T-cell (primary cell): Measurements from ENCODE around the gene LMTK3. TPM values are rescaled to one million over a fixed set of nuclear protein-coding genes. Genes with fewer than 3 reads are reported as not detected.

Source experiments
- ATAC-seq, 4 experiments: fragments of 200-7000 bp in 3 of 4; fragments of 150-1000 bp in 1 of 4; cut with Tn5 transposase; replicated peaks in 1 of 4; 1 replicate in 3 of 4; 2 replicates in 1 of 4; pipeline ENCODE4 v1.10.0; 2021; ENCODE audit warnings: moderate library complexity in 3 of 4, mild to moderate bottlenecking in 2 of 4, moderate number of reproducible peaks in 1 of 4
- CTCF ChIA-PET, 2 donors: fragments of 300-600 bp; sonication (Branson Sonifier 250); formaldehyde crosslinking; loops; one replicate each; lab custom pipeline; 2022; ENCODE audit warnings: antibody characterized with exemption in 2 of 2; lab: Charles Lee
- POLR2A ChIA-PET, 2 donors: fragments of 300-600 bp; sonication (Branson Sonifier 250); formaldehyde crosslinking; loops; one replicate each; lab custom pipeline; 2022; ENCODE audit warnings: antibody characterized with exemption in 2 of 2; lab: Charles Lee
- DNase-seq, 35 experiments: peaks; one replicate each; pipeline versions ENCODE4 v3.0.0 to v3.0.0-alpha.2; 2013 to 2023
- H3K27ac ChIP-seq: one replicate; pipeline ENCODE4 v1.5.1; 2013; ENCODE audit warnings: low read length
- H3K27me3 ChIP-seq, 2 experiments: replicated peaks in 1 of 2; 1 replicate in 1 of 2; 2 replicates in 1 of 2; pipeline versions ENCODE4 v1.6.1 to v1.7.0; 2013; ENCODE audit warnings: low read length in 1 of 2, mixed read lengths in 1 of 2; ENCODE audit not compliant: control insufficient read depth in 2 of 2, insufficient read depth in 2 of 2; ENCODE audit errors: extremely low read depth in 1 of 2
- H3K36me3 ChIP-seq, 2 donors: 1 replicate in 1 of 2; 2 replicates in 1 of 2; pipeline versions ENCODE4 v1.6.1 to v1.7.0; 2013; ENCODE audit warnings: low read length in 1 of 2; ENCODE audit not compliant: control insufficient read depth in 2 of 2, insufficient read depth in 1 of 2; ENCODE audit errors: extremely low read depth in 1 of 2
- H3K4me1 ChIP-seq, 2 experiments: 1 replicate in 1 of 2; 2 replicates in 1 of 2; pipeline versions ENCODE4 v1.6.1 to v1.7.0; 2013; ENCODE audit warnings: low read length in 2 of 2, mixed read lengths in 1 of 2; ENCODE audit not compliant: insufficient read depth in 2 of 2, control insufficient read depth in 1 of 2; ENCODE audit errors: extremely low read depth in 1 of 2
- H3K4me3 ChIP-seq, 2 donors: 1 replicate in 1 of 2; 2 replicates in 1 of 2; pipeline versions ENCODE4 v1.5.1 to v1.7.0; 2013; ENCODE audit warnings: mild to moderate bottlenecking in 2 of 2, low read length in 1 of 2, moderate library complexity in 1 of 2; ENCODE audit not compliant: control insufficient read depth in 1 of 2; ENCODE audit errors: extremely low read depth in 1 of 2
- H3K9me3 ChIP-seq: 2 replicates; pipeline ENCODE4 v1.7.0; 2013
- H3K27ac Mint-ChIP-seq, 2 donors: one replicate each; pipeline ENCODE4 v1.8.0; 2020 to 2021; ENCODE audit warnings: mild to moderate bottlenecking in 2 of 2, mixed read lengths in 2 of 2
- H3K27me3 Mint-ChIP-seq, 2 donors: one replicate each; pipeline ENCODE4 v1.8.0; 2021 to 2022; ENCODE audit warnings: mixed read lengths in 2 of 2
- H3K36me3 Mint-ChIP-seq: one replicate; pipeline ENCODE4 v1.8.0; 2021; ENCODE audit warnings: mixed read lengths
- H3K4me1 Mint-ChIP-seq, 3 donors: one replicate each; pipeline ENCODE4 v1.8.0; 2020 to 2022; ENCODE audit warnings: mixed read lengths in 3 of 3, mild to moderate bottlenecking in 1 of 3
- H3K4me3 Mint-ChIP-seq, 3 donors: one replicate each; pipeline ENCODE4 v1.8.0; 2020 to 2022; ENCODE audit warnings: mild to moderate bottlenecking in 3 of 3, mixed read lengths in 3 of 3, moderate library complexity in 3 of 3
- H3K9me3 Mint-ChIP-seq, 3 donors: one replicate each; pipeline ENCODE4 v1.8.0; 2020 to 2022; ENCODE audit warnings: mixed read lengths in 3 of 3
- WGBS: methylation state at CpG from one replicate; pipeline ENCODE4 v1.1.5; 2013; ENCODE audit warnings: missing lambda C conversion rate; ENCODE audit not compliant: insufficient coverage; 5-methylcytosine and 5-hydroxymethylcytosine counted together
- total RNA-seq, 35 experiments: library from RNA in 6 of 35; stranded (reverse) in 6 of 35; fragments of 120-200 nt in 1 of 35; gene quantifications; one replicate each; pipeline versions ENCODE4 v1.2.1 to v1.2.4 and lab custom pipeline; 2013 to 2026

LMTK3 gene
- total RNA-seq, 5 donors from 2014 or later (not counting 1 experiment from before 2014, with no cell fraction given), result 17.5 to 28.2 (median 23.5) TPM

DNA sequence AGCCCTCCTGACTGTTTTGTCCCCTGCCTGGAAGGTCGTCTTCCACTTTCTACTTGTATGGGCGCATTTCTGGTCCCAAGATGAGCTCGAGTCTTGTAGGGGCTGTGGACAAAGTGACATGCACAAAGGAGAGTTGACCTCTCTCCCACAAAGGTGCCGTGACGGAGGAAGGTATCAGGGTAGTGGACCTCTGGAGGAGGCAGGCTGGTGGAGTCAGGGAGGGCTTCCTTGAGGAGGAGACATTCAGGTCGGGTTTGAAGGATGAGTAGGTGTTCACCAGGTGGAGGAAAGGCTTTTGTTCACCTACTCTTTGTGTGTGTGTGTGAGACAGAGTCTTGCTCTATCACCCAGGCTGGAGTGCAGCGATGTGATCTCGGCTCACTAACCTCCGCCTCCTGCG lies 40.8 kb downstream of the LMTK3 start:
- Histone ChIP-seq H3K4me1 (peaks cover 0 to 30% of the 10 kb centered on the region in 2 experiments), H3K27ac (no peak overlapping the region), H3K9me3 (no peaks in the 10 kb centered on the region), H3K4me3 (no peak overlapping the region), H3K36me3 (peaks cover 17 to 51% of the 10 kb centered on the region in 2 donors), H3K27me3 (peaks cover 0 to 3% of the 10 kb centered on the region in 2 experiments)
- peaks cover 17% of the 10 kb centered on the region for H3K36me3 Mint-ChIP-seq
- ChIA-PET POLR2A (interaction anchor here in 1 of 2 donors (0.6 kb wide), 1 partner anchor 51 kb away, joined by 3 read pairs; no protein-coding TSS in a partner anchor), CTCF (no interaction called here)
- peaks cover 22 to 32% (median 24%) of the 10 kb centered on the region in 3 donors for H3K4me1 Mint-ChIP-seq
- DNase-seq (no peak), ATAC-seq (no peak)
- H3K27ac Mint-ChIP-seq, result peak overlapping the region; percentile 57 to 69
- WGBS, result 100% methylated on average over 2 of the region's 10 CpGs
- no peaks in the 10 kb centered on the region for H3K27me3 Mint-ChIP-seq
- H3K9me3 Mint-ChIP-seq, result no peaks in the 10 kb centered on the region
- H3K4me3 Mint-ChIP-seq, result peak overlapping the region; percentile 80 to 91 (median 87)

DNA sequence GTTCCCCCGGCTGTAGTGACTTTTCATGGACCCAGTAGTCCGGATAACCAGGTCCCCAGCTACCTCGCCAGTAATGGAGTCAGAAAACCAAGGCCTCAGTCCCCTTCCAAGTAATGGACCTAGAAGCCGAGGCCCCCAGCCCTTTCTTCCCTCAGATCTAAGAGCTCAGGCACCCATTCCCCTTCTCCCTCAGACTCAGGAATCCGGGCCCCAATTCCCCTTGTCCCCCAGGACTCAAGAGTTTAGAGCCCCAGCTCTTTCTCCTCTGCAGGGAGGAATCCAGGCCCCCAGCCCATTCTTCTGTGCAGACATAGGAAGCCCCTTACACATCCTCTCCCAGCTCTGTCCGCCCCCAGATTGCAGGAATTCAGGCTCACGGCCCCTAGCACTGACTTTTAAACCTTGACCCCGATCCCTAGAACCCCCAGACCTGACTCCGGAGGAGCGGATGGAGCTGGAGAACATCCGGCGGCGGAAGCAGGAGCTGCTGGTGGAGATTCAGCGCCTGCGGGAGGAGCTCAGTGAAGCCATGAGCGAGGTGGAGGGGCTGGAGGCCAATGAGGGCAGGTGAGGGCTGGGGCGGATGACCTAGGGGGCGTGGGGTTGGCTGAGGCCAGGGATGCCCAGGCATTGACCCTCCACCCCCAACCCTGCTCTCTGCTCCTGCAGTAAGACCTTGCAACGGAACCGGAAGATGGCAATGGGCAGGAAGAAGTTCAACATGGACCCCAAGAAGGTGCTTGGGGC lies 41.5 kb downstream of the LMTK3 start:
- H3K27me3 Mint-ChIP-seq, result no peaks in the 10 kb centered on the region
- WGBS, result 65% methylated on average over 14 of the region's 20 CpGs
- no peak for DNase-seq
- peak overlapping the region; percentile 68 to 96 for H3K4me3 ChIP-seq
- no peak for ATAC-seq
- H3K4me1 ChIP-seq, result peaks cover 0 to 27% of the 10 kb centered on the region in 2 experiments
- peak overlapping the region; percentile 80 to 91 (median 87) for H3K4me3 Mint-ChIP-seq
- H3K27ac ChIP-seq, result peak overlapping the region; percentile 61
- peaks cover 22 to 32% (median 24%) of the 10 kb centered on the region in 3 donors for H3K4me1 Mint-ChIP-seq
- H3K27me3 ChIP-seq, result peaks cover 0 to 3% of the 10 kb centered on the region in 2 experiments
- peak overlapping the region; percentile 69 for H3K27ac Mint-ChIP-seq
- H3K9me3 ChIP-seq, result no peaks in the 10 kb centered on the region
- no peaks in the 10 kb centered on the region for H3K9me3 Mint-ChIP-seq
- H3K36me3 ChIP-seq, result peaks cover 17 to 44% of the 10 kb centered on the region in 2 donors
- POLR2A ChIA-PET, result interaction anchor here (0.6 kb wide), 2 partner anchors 51 to 273 kb away, joined by 3 to 6 read pairs; no protein-coding TSS in a partner anchor
- H3K36me3 Mint-ChIP-seq, result peaks cover 10% of the 10 kb centered on the region
- CTCF ChIA-PET, result interaction anchor here in 1 of 2 donors (0.6 kb wide), 1 partner anchor 142 kb away, joined by 4 read pairs; no protein-coding TSS in a partner anchor

DNA sequence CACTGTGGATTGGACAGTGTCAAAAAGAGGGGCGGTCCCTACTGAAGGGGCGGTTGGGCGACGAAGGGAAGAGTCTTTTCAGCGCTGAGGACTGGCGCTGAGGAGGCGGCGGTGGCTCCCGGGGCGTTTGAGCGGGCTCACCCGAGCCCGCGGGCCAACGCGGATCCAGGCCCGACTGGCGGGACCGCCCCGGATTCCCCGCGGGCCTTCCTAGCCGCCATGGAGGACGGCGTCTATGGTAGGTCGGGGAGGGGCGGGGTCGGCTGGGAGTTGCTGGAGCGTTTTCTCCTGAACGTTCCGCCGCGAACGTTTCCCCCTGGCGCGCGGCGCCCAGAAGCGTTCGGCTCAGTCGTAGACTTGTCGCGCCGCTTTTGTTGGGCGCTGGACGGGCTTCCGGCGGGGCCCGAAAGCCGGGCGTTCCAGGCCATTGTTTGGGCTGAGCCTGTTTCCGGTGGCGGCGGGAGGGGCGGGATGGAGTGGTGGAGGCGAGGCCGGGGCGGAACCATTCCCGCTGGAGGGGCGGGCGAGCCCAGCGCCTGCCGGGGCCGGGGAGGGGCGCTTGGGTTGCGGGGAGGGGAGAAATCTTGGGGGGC lies 42.2 kb downstream of the LMTK3 start, which contains the start of gene CYTH2:
Gene CYTH2 (plus strand): TSS at position 81 of the 593 bp plus-strand sequence. CDS start 139 bp downstream, at position 220.
- ATAC-seq (peak; percentile 11 to 42 (median 32)), DNase-seq (peak in 20 of 35 experiments; percentile 32 to 73 (median 54))
- CTCF ChIA-PET, result interaction anchor here in 1 of 2 donors (0.6 kb wide), 1 partner anchor 143 kb away, joined by 4 read pairs; no protein-coding TSS in a partner anchor
- Mint-ChIP-seq H3K27ac (peak within 1 kb of the TSS; percentile 92 to 93), H3K36me3 (peaks cover 9% of the 10 kb centered on the region), H3K9me3 (no peaks in the 10 kb centered on the region), H3K4me1 (peaks cover 22 to 31% (median 23%) of the 10 kb centered on the region in 3 donors), H3K27me3 (no peaks in the 10 kb centered on the region), H3K4me3 (peak within 1 kb of the TSS; percentile 80 to 91 (median 87))
- POLR2A ChIA-PET, result no interaction called here
- Histone ChIP-seq H3K27me3 (peaks cover 0 to 3% of the 10 kb centered on the region in 2 experiments), H3K4me3 (peak within 1 kb of the TSS; percentile 68 to 96), H3K36me3 (peaks cover 11 to 37% of the 10 kb centered on the region in 2 donors), H3K9me3 (no peaks in the 10 kb centered on the region), H3K4me1 (peaks cover 0 to 27% of the 10 kb centered on the region in 2 experiments), H3K27ac (peak within 1 kb of the TSS; percentile 61)
- 0% methylated on average over 54 of the region's 66 CpGs for WGBS

DNA sequence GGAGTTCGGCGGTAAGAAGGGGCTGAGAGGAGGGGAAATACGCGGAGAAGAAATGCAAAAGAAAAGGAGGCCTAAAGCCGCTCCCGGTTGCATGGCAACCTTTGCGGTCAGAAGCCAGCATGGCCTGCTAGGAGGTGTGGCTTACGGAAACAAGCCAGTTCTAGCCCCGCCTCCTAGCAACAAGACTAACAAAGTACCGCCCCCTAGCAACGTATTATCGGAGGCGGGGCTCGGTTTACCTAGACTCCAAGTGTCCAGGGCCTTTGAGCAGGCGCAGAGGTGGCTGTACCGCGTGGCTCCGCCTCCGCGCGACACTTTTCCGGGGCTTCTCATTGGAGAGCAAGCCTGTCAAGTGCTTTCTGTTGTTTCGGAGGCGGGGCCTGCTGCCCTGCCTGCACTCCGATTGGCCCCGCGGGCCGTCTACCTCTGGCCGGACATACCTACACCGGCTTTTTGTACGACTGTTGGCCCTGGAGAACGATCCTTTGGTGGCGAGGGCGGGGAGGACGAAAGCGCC lies 42.8 kb downstream of the LMTK3 start:
- peak overlapping the region; percentile 68 to 96 for H3K4me3 ChIP-seq
- peak overlapping the region; percentile 61 for H3K27ac ChIP-seq
- no peaks in the 10 kb centered on the region for H3K27me3 Mint-ChIP-seq
- peaks cover 7 to 31% of the 10 kb centered on the region in 2 donors for H3K36me3 ChIP-seq
- H3K9me3 Mint-ChIP-seq, result no peaks in the 10 kb centered on the region
- H3K4me3 Mint-ChIP-seq, result peak overlapping the region; percentile 80 to 91 (median 87)
- H3K27ac Mint-ChIP-seq, result peak overlapping the region; percentile 92 to 93
- CTCF ChIA-PET, result no interaction called here
- H3K9me3 ChIP-seq, result no peaks in the 10 kb centered on the region
- H3K27me3 ChIP-seq, result peaks cover 0 to 3% of the 10 kb centered on the region in 2 experiments
- H3K4me1 Mint-ChIP-seq, result peaks cover 22 to 29% (median 22%) of the 10 kb centered on the region in 3 donors
- POLR2A ChIA-PET, result no interaction called here
- peaks cover 7% of the 10 kb centered on the region for H3K36me3 Mint-ChIP-seq
- DNase-seq (peak; percentile 98 to 100 (median 100)), ATAC-seq (peak; percentile 87 to 92 (median 90))
- H3K4me1 ChIP-seq, result peaks cover 0 to 27% of the 10 kb centered on the region in 2 experiments
- WGBS, result 0% methylated on average over 36 of the region's 36 CpGs

DNA sequence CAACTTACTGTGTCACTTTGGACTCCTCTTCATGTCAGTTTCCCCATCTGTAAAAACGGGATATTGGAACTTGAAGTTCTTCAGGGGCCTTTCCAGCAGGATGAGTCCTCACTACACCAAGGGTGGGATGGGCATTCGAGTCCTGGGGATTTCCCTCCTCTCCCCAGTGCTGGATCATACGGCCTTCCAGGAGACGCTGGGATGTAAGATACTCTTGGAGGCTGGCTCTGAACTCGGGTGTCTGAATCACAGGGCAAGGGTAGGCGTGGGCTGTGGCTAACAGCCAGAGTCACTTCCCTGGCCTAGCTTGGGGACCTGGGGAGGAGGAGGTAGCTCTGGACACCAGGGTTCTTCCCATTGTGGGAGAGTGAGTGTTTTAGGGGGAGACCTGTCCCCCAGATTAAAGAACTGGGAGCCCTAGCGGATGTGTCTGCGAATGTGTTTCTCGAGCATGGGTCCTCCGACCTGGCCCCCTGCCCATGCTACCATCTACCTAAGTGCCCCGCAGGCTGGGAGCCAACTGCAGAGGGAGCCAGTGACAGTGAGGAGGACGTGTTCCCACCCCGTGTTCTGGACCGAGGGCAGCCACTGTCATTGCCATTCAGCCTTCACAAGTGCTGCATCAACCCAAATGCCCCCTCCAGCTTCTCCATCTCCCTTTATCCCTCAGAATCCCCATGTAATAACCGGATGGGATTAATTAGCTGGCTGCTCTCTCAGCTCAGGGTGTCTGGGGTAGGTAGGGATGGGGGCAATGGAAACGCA lies 44.9 kb downstream of the LMTK3 start:
- H3K27ac ChIP-seq, result no peak overlapping the region
- peaks cover 2 to 11% of the 10 kb centered on the region in 2 donors for H3K36me3 ChIP-seq
- Mint-ChIP-seq H3K9me3 (no peaks in the 10 kb centered on the region), H3K27ac (no peak overlapping the region), H3K36me3 (peaks cover 3% of the 10 kb centered on the region), H3K27me3 (no peaks in the 10 kb centered on the region), H3K4me3 (peak overlapping the region in 1 of 3 donors; percentile 5), H3K4me1 (peaks cover 22 to 26% (median 22%) of the 10 kb centered on the region in 3 donors)
- H3K27me3 ChIP-seq, result peaks cover 0 to 3% of the 10 kb centered on the region in 2 experiments
- CTCF ChIA-PET, result no interaction called here
- H3K4me3 ChIP-seq, result no peak overlapping the region
- H3K4me1 ChIP-seq, result peaks cover 0 to 19% of the 10 kb centered on the region in 2 experiments
- H3K9me3 ChIP-seq, result no peaks in the 10 kb centered on the region
- ATAC-seq, result no peak
- 88% methylated on average over 14 of the region's 16 CpGs for WGBS
- DNase-seq, result no peak
- POLR2A ChIA-PET, result interaction anchor here in 1 of 2 donors (0.5 kb wide), 1 partner anchor 35 kb away, joined by 3 read pairs; no protein-coding TSS in a partner anchor
